Stromal cell of bone marrow (primary cell): ENCODE measurements around the gene CLCN1.

ENCODE experiments used
- DNase-seq: peaks from one replicate; pipeline ENCODE4 v3.0.0-alpha.2; 2012; ENCODE audit warnings: low read depth

Gene CLCN1

GRCh38 chr7:143295870-143296269 is 20.0 kb upstream of the CLCN1 start:
- no peak for DNase-seq

GRCh38 chr7:143296686-143297085 is 19.2 kb upstream of the CLCN1 start:
- DNase-seq: no peak

- no peak for DNase-seq
Observed at GRCh38 chr7:143299346-143299745, 16.6 kb upstream of the CLCN1 start.

- DNase-seq: no peak
Observed at GRCh38 chr7:143299840-143300239, 16.1 kb upstream of the CLCN1 start.

GRCh38 chr7:143300959-143301935 is 14.7 kb upstream of the CLCN1 start:
- no peak for DNase-seq

- no peak for DNase-seq
Observed at GRCh38 chr7:143303733-143304132, 12.2 kb upstream of the CLCN1 start.

GRCh38 chr7:143304938-143305337 is 11.0 kb upstream of the CLCN1 start:
- no peak for DNase-seq

- no peak for DNase-seq
Observed at GRCh38 chr7:143305423-143306070, 10.4 kb upstream of the CLCN1 start.

- DNase-seq: no peak
Observed at GRCh38 chr7:143308632-143309031, 7.3 kb upstream of the CLCN1 start.

GRCh38 chr7:143314127-143314526 is 1.8 kb upstream of the CLCN1 start:
- no peak for DNase-seq

- no peak for DNase-seq
Observed at GRCh38 chr7:143316492-143316891, 581 bp downstream of the CLCN1 start.

- DNase-seq: peak; percentile 92
Observed at GRCh38 chr7:143318661-143319060, 2.8 kb downstream of the CLCN1 start.

GRCh38 chr7:143320620-143321019 is 4.7 kb downstream of the CLCN1 start:
- no peak for DNase-seq

- no peak for DNase-seq
Observed at GRCh38 chr7:143321242-143321641, 5.3 kb downstream of the CLCN1 start.

- no peak for DNase-seq
Observed at GRCh38 chr7:143321734-143322133, 5.8 kb downstream of the CLCN1 start.

- DNase-seq: no peak
Observed at GRCh38 chr7:143322760-143323633, 7.1 kb downstream of the CLCN1 start.

- DNase-seq: no peak
Observed at GRCh38 chr7:143323653-143324052, 7.7 kb downstream of the CLCN1 start.

- no peak for DNase-seq
Observed at GRCh38 chr7:143325240-143325639, 9.3 kb downstream of the CLCN1 start.

GRCh38 chr7:143327903-143328302 is 12.0 kb downstream of the CLCN1 start:
- DNase-seq: no peak

GRCh38 chr7:143329471-143330170 is 13.7 kb downstream of the CLCN1 start:
- DNase-seq: no peak

- DNase-seq: peak; percentile 96
Observed at GRCh38 chr7:143331179-143331801, 15.4 kb downstream of the CLCN1 start.
